GM21576 (cell line): ENCODE data around the gene ANKRD61.
A peak's percentile ranks its signal among the peaks of the same experiment; 100 is the strongest.
"Not testable (repeated sequence)": the region's sequence is repeated elsewhere in the genome, so short reads cannot be mapped to it uniquely, and the experiment has no call there.

Source experiments
- ATAC-seq: cut with Tn5 transposase; IDR thresholded peaks from one replicate; pipeline ENCODE4 v1.9.1; 2021; ENCODE audit warnings: mild to moderate bottlenecking, moderate library complexity; ENCODE audit not compliant: unreplicated experiment

ANKRD61 gene

DNA sequence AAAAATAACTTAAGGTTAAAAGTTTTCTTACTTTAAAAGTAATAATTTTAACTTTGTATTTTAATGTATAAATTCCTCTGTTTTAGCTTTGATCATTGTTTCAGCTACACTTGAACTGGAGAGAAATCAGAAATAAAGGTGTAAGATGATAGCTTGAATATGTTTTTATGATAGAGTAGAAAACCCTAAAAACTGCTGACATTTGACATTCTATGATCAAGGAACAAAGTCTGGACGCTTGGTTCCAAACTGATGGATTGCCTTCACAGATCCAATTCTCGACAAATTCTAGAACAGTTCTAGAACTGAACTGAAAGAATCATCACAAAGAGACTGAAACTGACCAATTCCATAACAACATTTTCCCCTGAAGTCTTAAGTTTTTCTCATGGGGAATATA, at the start of gene ANKRD61:
Gene ANKRD61, plus strand, starts transcription at position 389 of the 400 bp plus-strand sequence. Its CDS starts 0 bp downstream, at position 389.
- ATAC-seq = no peak

DNA sequence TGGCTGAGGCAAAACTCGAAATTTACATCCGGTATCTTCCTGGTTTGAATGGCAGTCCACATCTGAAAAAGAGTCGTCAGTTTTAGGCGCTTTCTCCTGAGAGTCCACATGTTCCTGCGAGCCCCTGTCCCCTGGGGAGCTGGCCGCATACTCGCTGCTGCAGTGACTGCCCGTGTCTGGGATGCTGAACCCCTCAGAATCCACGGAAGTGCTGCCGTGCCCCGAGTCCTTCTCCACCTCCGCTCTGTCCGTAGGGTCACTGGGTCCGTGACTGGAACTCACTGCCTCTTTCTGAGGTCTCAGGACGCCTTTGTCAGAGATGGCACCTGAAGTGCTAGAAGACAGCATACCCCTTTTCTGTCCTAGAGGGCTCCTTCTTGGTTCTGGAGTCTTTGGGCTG, 44.1 kb upstream of the ANKRD61 start:
- not testable (repeated sequence) for ATAC-seq

DNA sequence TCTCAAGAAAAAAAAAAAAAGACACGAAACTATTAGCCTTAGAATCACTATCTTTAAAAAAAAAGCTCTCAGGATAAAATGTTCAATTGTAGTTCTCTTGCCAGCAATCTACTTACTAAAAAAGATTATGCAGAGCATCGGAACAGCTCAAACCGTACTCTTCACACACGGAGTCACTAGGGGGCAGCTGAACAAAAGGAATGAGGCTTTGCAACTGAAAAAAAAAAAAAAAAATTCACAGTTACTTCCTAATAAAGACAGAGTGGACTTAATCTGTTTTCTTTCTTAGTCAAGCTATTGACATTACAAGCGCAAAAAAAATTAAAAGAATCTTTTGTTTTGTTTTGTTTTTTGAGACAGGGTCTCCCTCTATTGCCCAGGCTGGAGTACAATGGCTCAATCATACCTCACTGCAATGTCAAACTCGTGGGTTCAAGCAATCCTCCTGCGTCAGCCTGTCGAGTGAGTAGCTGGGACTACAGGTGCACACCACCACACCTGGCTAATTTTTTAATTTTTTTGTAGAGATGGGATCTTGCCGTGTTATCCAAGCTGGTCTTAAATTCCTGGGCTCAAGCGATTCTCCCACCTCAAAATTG, 33.9 kb upstream of the ANKRD61 start:
- no peak for ATAC-seq

DNA sequence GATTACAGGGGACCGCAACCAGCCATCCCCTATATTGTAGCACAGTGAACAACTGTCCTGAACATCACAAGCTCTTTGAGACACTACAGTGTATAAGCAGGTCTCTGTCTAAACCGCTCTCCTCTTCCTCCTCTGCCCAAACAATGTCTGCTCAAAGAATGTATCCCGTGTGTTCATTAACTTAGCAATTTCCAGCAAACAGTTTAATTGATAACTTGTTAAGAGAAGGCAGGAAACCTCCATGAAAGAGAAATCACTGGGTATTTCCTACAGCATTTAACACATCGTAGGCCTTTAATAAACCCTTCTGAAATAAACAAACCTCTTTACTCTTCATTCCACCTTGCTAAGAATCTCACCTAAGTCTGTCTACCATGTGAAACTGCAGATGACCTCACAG, 23.8 kb upstream of the ANKRD61 start:
- no peak for ATAC-seq

DNA sequence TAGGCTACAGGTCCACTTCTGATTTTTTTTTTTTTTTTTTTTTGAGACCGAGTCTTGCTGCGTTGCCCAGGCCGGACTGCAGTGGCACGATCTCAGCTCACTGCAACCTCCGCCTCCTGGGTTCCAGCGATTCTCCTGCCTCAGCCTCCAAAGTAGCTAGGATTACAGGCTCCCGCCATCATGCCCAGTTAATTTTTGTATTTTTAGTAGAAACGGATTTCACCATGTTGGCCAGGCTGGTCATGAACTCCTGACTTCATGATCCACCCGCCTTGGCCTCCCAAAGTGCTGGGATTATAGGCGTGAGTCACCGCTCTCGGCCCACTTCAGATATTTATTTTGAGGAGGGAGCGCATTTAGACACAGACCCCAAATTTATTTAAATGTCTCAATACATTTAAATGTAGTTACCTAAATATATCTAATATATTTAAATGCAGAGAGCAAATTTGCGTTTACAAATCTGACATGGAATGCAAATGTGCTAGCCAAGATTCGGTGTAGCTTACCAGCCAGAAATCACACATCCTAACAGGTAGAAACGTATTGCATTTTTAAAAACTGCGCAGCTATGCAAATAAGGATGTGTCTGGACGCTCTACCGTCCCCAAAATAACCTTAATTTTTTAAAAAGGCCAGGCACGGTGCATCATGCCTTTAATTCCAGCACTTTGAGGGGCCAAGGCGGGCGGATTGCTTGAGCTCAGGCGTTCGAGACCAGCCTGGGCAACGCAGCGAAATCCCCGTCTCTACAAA, 23.2 kb upstream of the ANKRD61 start:
- not testable (repeated sequence) for ATAC-seq

DNA sequence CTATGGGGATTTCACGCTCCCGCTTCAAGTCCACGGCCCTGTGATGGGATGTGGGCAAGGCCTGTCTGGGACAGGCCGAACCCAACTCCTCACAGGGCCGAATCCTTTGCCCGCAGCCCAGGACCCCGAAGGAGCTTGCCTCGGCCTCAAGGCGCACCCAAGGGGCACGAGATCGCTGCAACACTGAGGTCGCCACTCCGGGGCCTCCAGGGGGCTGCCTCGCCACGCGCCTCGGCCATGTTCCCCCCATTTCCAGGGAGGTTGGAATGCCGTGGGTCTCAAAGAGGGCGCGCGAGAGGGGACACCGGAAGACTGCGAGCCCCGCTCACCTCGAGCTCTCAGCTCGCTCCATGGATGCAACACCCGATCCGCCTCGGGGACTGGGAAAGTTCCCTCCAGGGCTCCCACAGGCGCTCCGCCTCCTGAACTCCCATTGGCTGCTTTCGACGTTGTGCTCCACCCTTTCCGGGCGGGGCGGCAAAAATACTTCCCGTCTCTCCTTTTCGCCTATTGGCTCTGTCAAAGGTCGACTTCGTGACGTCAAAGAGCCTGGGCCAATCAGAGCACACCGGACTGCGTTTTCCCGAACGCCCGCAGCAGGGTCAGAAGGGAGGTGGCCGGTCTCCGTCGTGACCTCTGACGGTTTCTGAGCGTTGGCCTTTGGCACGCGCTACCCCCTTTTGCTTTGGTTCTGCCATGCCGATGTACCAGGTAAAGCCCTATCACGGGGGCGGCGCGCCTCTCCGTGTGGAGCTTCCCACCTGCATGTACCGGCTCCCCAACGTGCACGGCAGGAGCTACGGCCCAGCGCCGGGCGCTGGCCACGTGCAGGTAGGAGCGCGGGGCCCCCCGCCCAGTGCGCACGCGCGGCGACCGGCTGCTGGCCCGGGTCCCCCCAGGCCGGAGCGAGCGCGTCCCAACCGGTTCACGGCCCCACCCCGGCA, 22.2 kb upstream of the ANKRD61 start, which contains the start of the genes AIMP2 and PMS2:
Gene AIMP2, plus strand, starts transcription at position 605 of the 944 bp plus-strand sequence. Its CDS starts 92 bp downstream, at position 697.
Gene PMS2, minus strand, starts transcription at position 382 of the 944 bp plus-strand sequence. Its CDS starts 30 bp downstream, at position 352.
- peak; percentile 91 for ATAC-seq

DNA sequence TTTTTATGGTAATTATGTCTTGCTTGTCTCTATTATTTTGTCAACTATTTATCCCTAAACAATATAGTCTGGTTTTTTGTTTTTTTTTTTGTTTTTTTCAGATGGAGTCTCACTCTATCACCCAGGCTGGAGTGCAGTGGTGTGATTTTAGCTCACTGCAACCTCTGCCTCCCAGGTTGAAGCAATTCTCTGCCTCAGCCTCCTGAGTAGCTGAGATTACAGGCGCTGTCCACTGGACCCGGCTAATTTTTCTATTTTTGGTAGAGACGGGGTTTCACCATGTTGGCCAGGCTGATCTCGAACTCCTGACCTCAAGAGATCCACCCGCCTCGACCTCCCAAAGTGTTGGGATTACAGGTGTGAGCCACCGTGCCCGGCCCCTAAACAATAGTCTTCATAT, 20.8 kb upstream of the ANKRD61 start:
- not testable (repeated sequence) for ATAC-seq

DNA sequence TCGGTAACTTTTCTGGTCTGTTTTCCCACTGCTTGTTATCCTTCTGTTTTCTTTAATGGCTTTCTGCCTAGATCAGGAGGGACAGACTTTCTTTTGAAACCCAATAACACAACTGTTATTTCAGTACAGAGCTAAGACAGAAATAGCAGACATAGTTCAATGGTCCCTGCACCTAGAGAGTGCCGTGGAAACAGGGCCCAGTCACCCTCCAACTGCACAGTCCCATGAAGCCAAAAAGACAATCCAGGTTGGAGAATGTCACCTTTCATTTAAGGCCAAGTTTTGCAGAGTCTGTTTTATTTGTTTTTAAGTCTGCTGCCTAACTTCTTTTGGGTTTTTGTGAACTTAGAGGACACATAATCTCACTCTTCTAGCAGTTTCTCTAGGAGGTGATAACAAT, 19.6 kb upstream of the ANKRD61 start:
- no peak for ATAC-seq

DNA sequence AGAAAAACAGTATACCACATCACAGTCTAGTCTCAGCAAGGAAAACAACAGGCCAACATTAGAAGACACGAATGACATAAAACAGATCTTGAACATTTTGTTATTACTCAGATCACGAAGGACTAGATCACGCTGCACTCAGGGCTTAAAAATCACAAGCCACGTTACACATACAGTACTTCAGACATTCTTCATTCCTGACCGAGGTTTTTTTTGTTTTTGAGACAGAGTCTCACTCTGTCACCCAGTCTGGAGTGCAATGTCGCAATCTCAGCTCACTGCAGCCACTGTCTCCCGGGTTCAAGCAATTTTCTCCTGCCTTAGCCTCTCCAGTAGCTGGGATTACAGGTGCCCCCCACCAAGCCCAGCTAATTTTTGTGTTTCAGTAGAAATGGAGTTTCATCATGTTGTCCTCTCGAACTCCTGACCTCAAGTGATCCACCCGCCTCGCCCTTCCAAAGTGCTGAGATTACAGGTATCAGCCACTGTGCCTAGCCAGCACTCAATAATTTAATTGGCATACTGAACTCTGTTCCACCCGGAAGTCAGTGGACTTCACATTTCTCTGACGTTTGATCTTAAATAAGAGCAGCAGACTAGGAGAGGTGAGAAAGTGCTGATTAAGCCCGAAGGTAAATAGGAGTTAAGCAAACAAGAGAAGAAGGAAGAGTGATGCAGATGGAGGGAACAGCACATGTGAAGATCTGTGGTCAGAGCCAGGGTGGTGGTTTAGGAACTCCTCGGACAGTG, 18.6 kb upstream of the ANKRD61 start:
- no peak for ATAC-seq

DNA sequence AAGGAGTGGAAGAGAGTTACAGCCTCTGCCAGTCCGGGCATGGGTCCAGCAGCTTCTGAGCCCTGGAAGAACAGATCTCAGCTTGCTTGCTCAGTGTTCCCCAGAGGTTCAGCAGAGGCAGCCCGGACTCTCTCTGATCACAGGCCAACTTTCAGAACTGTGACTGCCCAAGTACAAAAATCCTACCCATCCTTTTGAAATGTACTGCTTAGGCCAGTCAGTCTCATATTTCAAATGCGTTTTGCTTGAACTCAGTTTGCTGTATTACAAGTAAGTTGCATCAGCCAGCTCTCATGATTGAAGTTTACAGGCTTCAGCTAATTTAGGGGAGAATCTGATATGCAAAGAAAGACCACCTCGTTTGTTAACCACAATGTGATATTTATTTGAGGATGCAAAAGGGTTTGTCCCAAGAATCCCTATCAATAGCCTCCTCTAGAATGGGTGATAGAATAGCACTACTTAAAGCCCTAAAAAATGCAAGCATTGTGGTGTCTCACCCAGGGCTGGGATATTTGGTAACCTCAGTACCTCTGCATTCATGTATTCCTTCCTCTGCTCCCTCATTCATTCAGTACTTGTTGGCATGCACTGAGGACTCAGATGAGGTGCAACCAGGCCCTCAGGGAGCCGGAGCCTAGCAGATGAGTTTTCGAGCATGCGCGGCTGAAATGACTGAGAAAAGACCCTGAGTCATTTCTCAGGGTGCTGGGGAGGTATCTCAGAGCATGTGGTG, 15.1 kb upstream of the ANKRD61 start:
- no peak for ATAC-seq

DNA sequence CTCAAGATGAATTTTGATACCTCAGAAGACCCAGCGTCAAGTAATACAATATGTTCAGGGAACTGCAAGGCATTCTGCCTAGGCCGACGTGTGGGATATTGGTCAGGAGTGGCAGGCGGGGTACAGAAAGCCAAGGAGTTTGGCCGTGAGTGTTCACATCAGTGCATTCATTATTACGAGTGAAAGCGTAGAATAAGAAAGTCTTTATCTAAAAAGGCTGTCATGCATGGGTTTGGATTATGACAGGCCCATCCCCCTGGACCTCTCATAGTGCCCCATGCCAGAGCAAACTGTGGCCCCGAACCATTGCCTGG, 14.6 kb upstream of the ANKRD61 start:
- no peak for ATAC-seq

DNA sequence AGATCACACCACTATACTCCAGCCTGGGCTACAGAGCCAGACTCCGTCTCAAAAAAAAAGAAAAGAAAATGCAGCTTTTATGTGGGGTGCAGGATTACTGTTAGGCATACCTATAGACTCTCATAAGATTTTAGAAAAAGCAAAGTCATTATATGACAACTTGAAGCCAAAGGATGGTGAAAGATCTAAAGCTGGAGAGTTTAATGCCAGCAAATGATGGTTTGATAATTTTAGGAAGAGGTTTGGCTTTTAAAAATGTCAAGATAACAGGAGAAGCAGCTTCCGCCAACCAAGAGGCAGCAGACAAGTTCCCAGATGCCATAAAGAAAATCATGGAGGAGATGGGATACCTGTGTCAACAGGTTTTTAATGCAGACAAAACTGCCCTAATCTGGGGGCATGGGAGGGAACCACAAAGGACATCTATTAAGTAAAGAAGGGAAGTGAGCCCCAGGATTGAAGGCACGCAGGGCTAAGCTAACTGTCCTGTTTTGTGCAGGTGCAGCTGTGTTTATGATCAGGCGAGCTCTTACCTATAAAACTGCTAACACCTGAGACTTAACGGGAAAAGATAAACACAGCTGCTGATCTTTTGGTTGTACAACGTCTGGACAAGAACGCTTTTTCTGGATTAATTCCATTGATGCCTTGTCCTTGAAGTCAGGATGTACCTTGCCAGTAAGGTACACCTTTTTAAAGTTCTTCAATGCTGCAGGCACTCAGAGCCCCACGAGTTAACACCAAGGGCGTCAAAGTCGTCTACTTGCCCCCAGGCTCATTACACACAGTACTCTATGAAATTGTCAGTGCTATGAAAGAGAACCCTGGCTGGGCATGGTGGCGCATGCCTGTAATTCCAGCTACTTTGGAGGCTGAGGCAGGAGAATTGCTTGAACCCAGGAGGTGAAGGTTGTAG, 10.5 kb upstream of the ANKRD61 start:
- no peak for ATAC-seq

DNA sequence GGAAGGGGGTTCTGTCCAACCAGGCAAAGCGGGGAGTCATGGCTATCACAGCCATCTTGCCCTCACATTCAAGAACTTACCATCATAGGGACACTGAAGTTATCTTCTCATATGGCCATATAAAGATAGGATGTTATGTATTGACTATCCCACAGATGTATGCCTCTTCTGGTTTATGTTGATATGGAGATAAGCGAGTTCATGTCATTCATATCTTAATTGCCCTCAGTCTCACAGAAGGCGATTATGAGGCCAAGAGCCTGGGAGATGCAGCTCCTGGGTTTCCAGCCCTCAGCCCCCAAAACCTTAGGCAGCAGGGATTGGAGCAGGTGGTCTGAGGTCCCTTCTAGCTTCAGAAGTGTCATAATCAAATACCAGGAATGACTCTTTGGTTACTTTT, 8.5 kb upstream of the ANKRD61 start:
- ATAC-seq = no peak

DNA sequence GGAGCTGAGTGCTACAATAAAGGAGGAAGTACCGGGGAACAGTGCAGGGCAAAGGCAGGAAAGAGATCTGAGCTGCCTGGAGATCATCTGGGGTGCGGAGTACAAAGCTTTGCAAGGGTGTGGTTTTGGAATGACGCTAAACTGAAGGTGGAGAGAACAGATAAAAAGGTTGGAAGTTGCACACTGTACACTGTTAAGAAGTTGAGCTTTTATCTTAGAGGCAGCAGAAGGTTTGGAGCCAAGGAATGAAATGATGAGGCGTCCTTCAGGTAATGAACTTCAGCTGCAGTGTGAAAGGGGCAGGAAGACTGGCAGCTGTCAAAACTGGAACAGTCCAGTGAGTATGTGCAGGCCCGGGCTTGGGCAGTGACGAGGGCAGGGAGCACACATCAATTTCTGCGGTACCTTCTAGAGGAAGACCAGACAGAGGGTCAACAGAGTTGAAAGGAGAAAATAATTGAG, 7.2 kb upstream of the ANKRD61 start:
- ATAC-seq = no peak

DNA sequence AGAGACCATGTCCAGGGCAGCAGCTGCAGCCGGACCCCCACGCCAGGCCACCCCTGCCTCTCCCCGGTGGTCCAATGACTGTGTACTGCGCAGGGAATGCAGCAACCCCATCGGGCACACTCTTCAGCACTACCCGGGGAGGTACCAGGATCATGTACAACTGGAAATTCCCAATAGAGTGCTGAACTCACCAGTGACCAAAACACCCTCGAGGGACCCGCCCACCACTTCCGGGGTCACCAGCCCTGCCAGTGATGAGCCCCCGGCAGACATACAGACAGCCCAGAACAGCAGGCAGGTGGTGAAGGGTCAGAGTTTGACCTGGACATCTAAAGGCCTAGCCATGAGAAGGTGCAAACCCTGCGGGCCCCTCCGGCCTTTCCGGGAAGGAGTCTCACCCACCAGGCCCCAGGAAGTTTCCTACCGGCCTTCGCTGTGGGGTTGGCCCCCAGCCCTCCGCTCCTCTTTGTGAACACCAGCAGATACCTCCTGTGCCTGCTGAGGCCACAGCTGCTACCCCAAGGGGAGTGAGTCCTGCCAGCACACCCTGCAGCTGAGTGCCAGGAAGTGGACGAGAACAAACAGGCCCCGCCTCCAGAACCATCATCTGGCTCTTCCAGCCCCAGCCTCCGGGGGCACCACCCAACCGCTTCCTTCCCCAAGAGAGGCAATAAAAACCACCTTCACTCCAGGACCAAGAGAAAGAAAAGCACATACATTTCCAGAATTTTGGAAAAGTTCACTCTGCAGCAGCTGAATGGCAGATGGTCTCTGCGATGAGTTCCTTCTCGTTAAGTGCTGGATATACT, 5.0 kb upstream of the ANKRD61 start:
- ATAC-seq = peak; percentile 86

DNA sequence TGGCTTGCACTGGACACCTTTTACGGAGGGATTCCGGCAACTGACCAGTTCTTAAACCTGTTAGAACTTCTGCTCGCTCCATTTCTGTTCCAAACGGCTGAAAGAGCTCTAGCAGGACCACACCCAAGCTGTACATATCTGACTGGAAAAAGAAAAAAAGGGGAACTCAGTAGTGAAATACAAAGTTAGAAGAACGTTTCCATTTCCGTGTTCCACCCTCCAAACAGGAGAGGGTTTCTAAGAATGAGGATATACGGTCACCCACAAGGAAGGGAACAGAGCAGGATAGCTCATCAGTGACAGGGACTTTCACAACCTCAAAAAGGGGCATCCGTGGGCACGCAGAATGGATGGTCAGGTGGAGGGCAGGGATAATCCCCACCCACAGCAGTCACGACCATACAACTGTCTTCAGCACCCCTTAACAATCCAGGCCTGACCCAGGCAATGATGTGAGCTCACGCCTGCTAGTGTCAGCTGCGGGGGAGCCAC, 4.3 kb upstream of the ANKRD61 start:
- ATAC-seq = no peak

DNA sequence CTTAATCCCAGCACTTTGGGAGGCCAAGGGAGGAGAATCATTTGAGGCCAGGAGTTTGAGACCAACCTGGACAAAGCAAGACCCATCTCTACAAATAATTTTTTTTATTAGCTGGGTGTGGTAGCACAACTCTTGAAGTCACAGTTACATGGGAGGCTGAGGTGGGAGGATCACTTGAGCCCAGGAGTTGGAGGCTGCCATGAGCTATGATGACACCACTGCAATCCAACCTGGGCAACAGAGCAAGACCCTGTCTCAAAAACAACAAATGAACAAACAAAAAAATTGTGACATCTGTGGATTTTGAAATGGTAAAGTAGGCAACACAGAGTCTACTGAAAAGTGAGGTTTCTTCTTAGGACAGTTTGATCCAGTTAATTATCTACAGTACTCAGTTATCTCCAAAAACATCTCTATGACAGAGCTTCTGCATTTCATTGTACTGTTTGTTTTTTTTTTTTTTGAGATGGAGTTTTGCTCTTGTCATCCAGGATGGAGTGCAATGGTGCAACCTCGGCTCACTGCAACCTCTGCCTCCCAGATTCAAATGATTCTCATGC, 3.3 kb upstream of the ANKRD61 start:
- ATAC-seq = no peak

DNA sequence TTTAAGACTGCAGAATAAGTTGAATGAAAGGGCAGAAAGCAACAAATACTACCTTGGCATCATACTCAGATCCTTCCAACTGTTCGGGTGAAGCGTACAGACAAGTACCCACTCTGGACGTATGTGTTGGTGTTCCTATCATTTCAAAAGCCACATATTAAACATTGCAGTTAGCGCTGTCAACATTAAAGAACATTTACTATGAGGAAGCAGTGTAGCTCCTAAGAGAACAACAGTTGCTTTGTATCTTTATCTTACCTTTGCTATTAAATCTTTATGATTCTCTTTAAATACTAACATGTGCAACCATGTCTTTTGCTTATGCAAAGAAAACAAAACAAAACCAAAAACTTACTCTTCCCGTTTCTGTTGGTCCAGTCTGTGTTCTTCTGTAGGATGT, 2.6 kb upstream of the ANKRD61 start:
- ATAC-seq = no peak
